ENCODE data around the gene EBLN2.

- no peak for TF ChIP-seq CTCF (IDR thresholded peaks at IDR 0.05)
- no peak for TF ChIP-seq POLR2A (IDR thresholded peaks at IDR 0.05)
Measured at GRCh38 chr3:73028803-73029202, 32.7 kb upstream of the EBLN2 start.

Measured in testis (tissue), 2 donors.